Progenitor cell of endocrine pancreas (in vitro differentiated cells): Measurements from ENCODE around the gene ANKS1A. TPM values are rescaled to one million over a fixed set of nuclear protein-coding genes. Genes with fewer than 3 reads are reported as not detected.

Source experiments
- DNase-seq: peaks from one replicate; pipeline ENCODE4 v3.0.0; 2021; ENCODE audit warnings: low spot score; ENCODE audit not compliant: unreplicated experiment
- H3K27ac Mint-ChIP-seq: 2 replicates; pipeline ENCODE4 v1.8.0; 2021; ENCODE audit warnings: mild to moderate bottlenecking, moderate library complexity, mixed read lengths
- H3K27me3 Mint-ChIP-seq: 2 replicates; pipeline ENCODE4 v1.8.0; 2021; ENCODE audit warnings: mixed read lengths
- H3K36me3 Mint-ChIP-seq: 2 replicates; pipeline ENCODE4 v1.8.0; 2022; ENCODE audit warnings: mixed read lengths; ENCODE audit not compliant: insufficient read depth
- H3K4me1 Mint-ChIP-seq: 2 replicates; pipeline ENCODE4 v1.8.0; 2021; ENCODE audit warnings: low read depth, mixed read lengths
- H3K4me3 Mint-ChIP-seq: 2 replicates; pipeline ENCODE4 v1.8.0; 2021; ENCODE audit warnings: low read depth, mild to moderate bottlenecking, moderate library complexity, mixed read lengths
- H3K9me3 Mint-ChIP-seq: 2 replicates; pipeline ENCODE4 v1.8.0; 2021; ENCODE audit warnings: low read depth, mixed read lengths
- CTCF ChIP-seq: fragments of 200-600 bp; sonication (generic); IDR thresholded peaks from one replicate; pipeline ENCODE4 v1.5.0; 2021; ENCODE audit warnings: antibody characterized with exemption, mild to moderate bottlenecking; ENCODE audit not compliant: unreplicated experiment
- total RNA-seq: library from RNA; stranded (reverse); gene quantifications from 2 replicates; pipeline ENCODE4 v1.2.1, GENCODE V29; 2021

ANKS1A gene
- total RNA-seq, 1 donor from 2014 or later, result 36.4 TPM

- peaks cover 19% of the 10 kb centered on the region for H3K4me1 Mint-ChIP-seq
- H3K27me3 Mint-ChIP-seq, result no peaks in the 10 kb centered on the region
- H3K36me3 Mint-ChIP-seq, result no peaks in the 10 kb centered on the region
- no peak for DNase-seq
- no peaks in the 10 kb centered on the region for H3K9me3 Mint-ChIP-seq
- H3K27ac Mint-ChIP-seq, result peak overlapping the region; percentile 10
- H3K4me3 Mint-ChIP-seq, result no peak overlapping the region
- no peak for TF ChIP-seq CTCF
Measured at GRCh38 chr6:34911822-34912221, 22.8 kb downstream of the ANKS1A start.

GRCh38 chr6:34912715-34913464, 23.8 kb downstream of the ANKS1A start:
- peaks cover 16% of the 10 kb centered on the region for H3K4me1 Mint-ChIP-seq
- peak overlapping the region; percentile 43 for H3K27ac Mint-ChIP-seq
- no peaks in the 10 kb centered on the region for H3K27me3 Mint-ChIP-seq
- no peak for DNase-seq
- no peak overlapping the region for H3K4me3 Mint-ChIP-seq
- H3K36me3 Mint-ChIP-seq, result peaks cover under 1% of the 10 kb centered on the region
- no peak for TF ChIP-seq CTCF
- H3K9me3 Mint-ChIP-seq, result no peaks in the 10 kb centered on the region

- Mint-ChIP-seq H3K4me3 (no peak overlapping the region), H3K27ac (no peak overlapping the region), H3K27me3 (no peaks in the 10 kb centered on the region), H3K36me3 (peaks cover 1% of the 10 kb centered on the region), H3K4me1 (peaks cover 10% of the 10 kb centered on the region), H3K9me3 (no peaks in the 10 kb centered on the region)
- no peak for TF ChIP-seq CTCF
- DNase-seq, result no peak
Measured at GRCh38 chr6:34914358-34914757, 25.3 kb downstream of the ANKS1A start.

GRCh38 chr6:34916348-34916967, 27.4 kb downstream of the ANKS1A start:
- no peak for TF ChIP-seq CTCF
- Mint-ChIP-seq H3K27ac (no peak overlapping the region), H3K36me3 (peaks cover 1% of the 10 kb centered on the region), H3K27me3 (no peaks in the 10 kb centered on the region), H3K4me3 (no peak overlapping the region), H3K9me3 (no peaks in the 10 kb centered on the region), H3K4me1 (peaks cover 1% of the 10 kb centered on the region)
- no peak for DNase-seq

- Mint-ChIP-seq H3K9me3 (no peaks in the 10 kb centered on the region), H3K4me1 (peaks cover 1% of the 10 kb centered on the region), H3K27ac (no peak overlapping the region), H3K4me3 (no peak overlapping the region), H3K36me3 (peaks cover 1% of the 10 kb centered on the region), H3K27me3 (no peaks in the 10 kb centered on the region)
- TF ChIP-seq CTCF, result no peak
- no peak for DNase-seq
Measured at GRCh38 chr6:34917626-34918285, 28.7 kb downstream of the ANKS1A start.
